NOMO-1 treated with DMSO at 0.1 percent for 48 hours (cell line): ENCODE data around the gene RMC1.
A peak's percentile ranks its signal among the peaks of the same experiment; 100 is the strongest.

Experiments
- DNase-seq: peaks from one replicate; lab custom pipeline; 2025; ENCODE audit not compliant: unreplicated experiment; lab: John Stamatoyannopoulos, UW

Gene RMC1

GRCh38 chr18:23529604-23530003, 26.3 kb downstream of the RMC1 start:
- no peak for DNase-seq

GRCh38 chr18:23530195-23530594, 26.9 kb downstream of the RMC1 start:
- peak; percentile 79 for DNase-seq

- DNase-seq = no peak
Observed at GRCh38 chr18:23531912-23532311, 28.6 kb downstream of the RMC1 start.

GRCh38 chr18:23532848-23533247, 29.5 kb downstream of the RMC1 start:
- no peak for DNase-seq

GRCh38 chr18:23534276-23534675, 31.0 kb downstream of the RMC1 start:
- no peak for DNase-seq

- DNase-seq = no peak
Observed at GRCh38 chr18:23536204-23536603, 32.9 kb downstream of the RMC1 start.

GRCh38 chr18:23537274-23537673, 34.0 kb downstream of the RMC1 start:
- no peak for DNase-seq

- no peak for DNase-seq
Observed at GRCh38 chr18:23538001-23538400, 34.7 kb downstream of the RMC1 start.

- no peak for DNase-seq
Observed at GRCh38 chr18:23538870-23539269, 35.6 kb downstream of the RMC1 start.

- DNase-seq = peak; percentile 68
Observed at GRCh38 chr18:23539296-23539695, 36.0 kb downstream of the RMC1 start.

- peak; percentile 26 for DNase-seq
Observed at GRCh38 chr18:23539911-23540525, 36.7 kb downstream of the RMC1 start.

- peak; percentile 98 for DNase-seq
Observed at GRCh38 chr18:23540867-23541266, 37.6 kb downstream of the RMC1 start.

GRCh38 chr18:23541349-23542093, 38.2 kb downstream of the RMC1 start:
- no peak for DNase-seq

GRCh38 chr18:23542461-23542860, 39.1 kb downstream of the RMC1 start:
- no peak for DNase-seq

GRCh38 chr18:23545247-23545789, 42.0 kb downstream of the RMC1 start:
- DNase-seq = no peak

GRCh38 chr18:23547306-23547705, 44.0 kb downstream of the RMC1 start:
- no peak for DNase-seq

GRCh38 chr18:23547846-23548245, 44.5 kb downstream of the RMC1 start:
- DNase-seq = peak; percentile 6

GRCh38 chr18:23548275-23548674, 45.0 kb downstream of the RMC1 start:
- DNase-seq = no peak

GRCh38 chr18:23548719-23549118, 45.4 kb downstream of the RMC1 start:
- DNase-seq = no peak

- no peak for DNase-seq
Observed at GRCh38 chr18:23550898-23551297, 47.6 kb downstream of the RMC1 start.

- DNase-seq = no peak
Observed at GRCh38 chr18:23551978-23552377, 48.7 kb downstream of the RMC1 start.

GRCh38 chr18:23552505-23552904, 49.2 kb downstream of the RMC1 start:
- no peak for DNase-seq
